Kidney glomerular epithelial cell (primary cell): ENCODE results near the gene ZNF687.

Experiments
- DNase-seq: peaks from one replicate; lab custom pipeline; 2025; lab: John Stamatoyannopoulos, UW

Gene ZNF687

GRCh38 chr1:151314137-151314875 is 32.2 kb downstream of the ZNF687 start:
- peak; percentile 14 for DNase-seq

GRCh38 chr1:151315565-151316235 is 33.6 kb downstream of the ZNF687 start:
- no peak for DNase-seq

- no peak for DNase-seq
Observed at GRCh38 chr1:151318975-151319374, 36.9 kb downstream of the ZNF687 start.

- DNase-seq = no peak
Observed at GRCh38 chr1:151324390-151324930, 42.4 kb downstream of the ZNF687 start.

GRCh38 chr1:151325231-151325630 is 43.1 kb downstream of the ZNF687 start:
- no peak for DNase-seq

GRCh38 chr1:151325646-151326429 is 43.7 kb downstream of the ZNF687 start:
- no peak for DNase-seq

GRCh38 chr1:151326619-151327222 is 44.6 kb downstream of the ZNF687 start:
- DNase-seq = peak; percentile 52

GRCh38 chr1:151327223-151327902 is 45.3 kb downstream of the ZNF687 start, which contains the start of gene PI4KB:
TSS of gene PI4KB (minus strand) at chr1:151327416. CDS start at chr1:151316481, 10,935 bp downstream.
- DNase-seq = peak; percentile 97

GRCh38 chr1:151327903-151328674 is 46.0 kb downstream of the ZNF687 start:
- DNase-seq = no peak

GRCh38 chr1:151334822-151335221 is 52.7 kb downstream of the ZNF687 start:
- no peak for DNase-seq

- DNase-seq = no peak
Observed at GRCh38 chr1:151336556-151336955, 54.5 kb downstream of the ZNF687 start.

GRCh38 chr1:151340870-151341754 is 59.0 kb downstream of the ZNF687 start:
- peak; percentile 71 for DNase-seq
